Endometrium (tissue), 2 donors: Measurements from ENCODE around the gene ALOX15.
"Not testable (repeated sequence)": the region's sequence is repeated elsewhere in the genome, so short reads cannot be mapped to it uniquely, and the experiment has no call there.

ENCODE experiments used
- FAIRE-seq: peaks from 2 replicates; lab custom pipeline; 2012; peaks lifted over from hg19 to GRCh38; lab: Jason Lieb, UNC
- donor health status: control.
- donor health status: control.

ALOX15 gene

DNA sequence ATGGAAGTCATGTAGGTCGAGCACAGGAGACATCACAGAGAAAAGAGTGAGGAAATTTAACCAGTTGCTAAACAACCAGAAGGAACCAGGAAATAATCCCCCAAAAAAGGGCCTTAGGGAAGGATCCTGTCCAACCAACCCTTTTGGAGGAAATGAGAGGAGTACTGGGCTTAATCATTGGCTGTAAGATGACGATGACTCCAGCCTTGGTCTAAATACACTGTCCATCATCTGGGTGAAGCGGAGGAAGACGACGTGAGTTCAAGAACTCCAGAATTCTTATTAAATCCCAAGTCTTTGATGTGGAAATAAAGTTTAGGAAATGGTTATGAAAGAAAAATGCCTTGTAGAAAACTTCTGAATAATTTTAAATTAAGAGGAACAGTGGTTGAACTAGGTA, 11.5 kb upstream of the ALOX15 start:
- no peak for FAIRE-seq

DNA sequence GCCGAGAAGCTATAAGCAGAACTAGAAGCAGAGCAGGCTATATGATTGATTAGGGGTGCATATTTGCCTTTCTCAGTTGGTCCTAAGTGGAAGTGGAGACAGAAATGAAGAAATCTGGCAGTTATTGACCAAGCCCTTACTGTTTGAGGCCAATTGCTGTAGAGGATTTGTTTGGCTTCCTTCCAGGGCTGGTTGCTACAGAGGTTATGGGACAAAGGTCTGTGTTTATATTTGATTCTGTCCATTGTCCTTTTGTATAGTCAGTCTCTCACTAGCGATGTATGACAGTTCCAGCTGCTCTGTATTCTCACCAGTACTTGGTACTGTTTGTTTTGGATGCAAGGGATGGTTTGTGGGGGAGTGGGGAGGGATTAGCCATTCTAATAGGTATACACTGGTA, 7.3 kb upstream of the ALOX15 start:
- FAIRE-seq, result no peak

DNA sequence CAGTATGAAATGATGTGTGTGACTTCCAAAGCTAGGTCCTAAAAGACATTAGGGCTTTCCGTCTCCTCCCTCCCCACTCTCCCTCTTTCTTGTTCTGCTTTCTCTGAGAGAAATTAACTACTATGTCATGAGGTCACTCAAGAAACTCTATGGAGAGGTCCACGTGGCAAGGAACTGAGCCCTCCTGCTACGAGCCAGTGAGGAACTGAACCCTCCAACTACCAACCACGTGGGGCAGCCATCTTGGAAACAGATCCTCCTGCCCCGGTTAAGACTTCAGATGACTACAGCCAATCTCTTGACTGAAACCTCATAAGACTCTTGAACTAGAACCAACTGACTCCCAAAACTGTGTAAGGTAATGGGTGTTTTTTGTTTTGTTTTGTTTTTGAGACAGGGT, 4.2 kb upstream of the ALOX15 start:
- FAIRE-seq, result no peak

DNA sequence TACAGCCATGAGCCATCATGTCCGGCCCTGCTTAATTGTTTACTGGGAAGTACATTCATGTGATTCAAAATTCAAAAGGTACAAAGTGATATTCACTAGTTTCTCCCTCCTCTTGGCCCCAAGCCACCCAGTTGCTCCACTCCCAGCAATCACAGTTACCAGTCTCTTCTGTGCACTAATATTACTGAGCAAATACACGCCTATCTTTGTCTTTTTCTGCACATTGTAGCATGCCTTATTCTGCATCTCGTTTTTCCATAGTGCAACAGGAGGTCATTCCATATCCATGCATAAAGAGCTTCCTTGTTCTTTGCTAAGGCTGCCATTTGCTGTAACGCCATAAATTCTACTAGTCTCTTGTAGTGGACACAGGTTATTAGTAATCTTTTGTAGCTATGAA, 2.2 kb upstream of the ALOX15 start:
- no peak for FAIRE-seq

DNA sequence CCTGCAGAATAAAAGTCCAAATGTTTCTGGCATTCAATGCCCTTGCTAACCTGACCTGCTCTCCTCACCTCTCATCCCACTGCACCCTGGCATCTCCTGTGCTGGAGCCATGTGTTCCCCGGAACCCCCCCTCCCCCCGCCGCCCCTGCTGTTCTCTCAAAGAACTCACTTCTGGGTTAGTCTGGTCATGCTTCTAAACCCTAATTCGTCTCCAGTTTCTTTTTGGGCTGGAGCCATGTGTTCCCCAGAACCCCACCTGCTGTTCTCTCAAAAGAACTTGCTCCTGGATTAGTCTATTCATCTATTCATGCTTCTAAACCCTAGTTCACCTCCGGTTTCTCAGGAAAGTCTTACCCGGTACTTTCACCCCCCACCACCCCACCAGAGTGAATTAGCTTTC, 808 bp upstream of the ALOX15 start:
- FAIRE-seq, result no peak

DNA sequence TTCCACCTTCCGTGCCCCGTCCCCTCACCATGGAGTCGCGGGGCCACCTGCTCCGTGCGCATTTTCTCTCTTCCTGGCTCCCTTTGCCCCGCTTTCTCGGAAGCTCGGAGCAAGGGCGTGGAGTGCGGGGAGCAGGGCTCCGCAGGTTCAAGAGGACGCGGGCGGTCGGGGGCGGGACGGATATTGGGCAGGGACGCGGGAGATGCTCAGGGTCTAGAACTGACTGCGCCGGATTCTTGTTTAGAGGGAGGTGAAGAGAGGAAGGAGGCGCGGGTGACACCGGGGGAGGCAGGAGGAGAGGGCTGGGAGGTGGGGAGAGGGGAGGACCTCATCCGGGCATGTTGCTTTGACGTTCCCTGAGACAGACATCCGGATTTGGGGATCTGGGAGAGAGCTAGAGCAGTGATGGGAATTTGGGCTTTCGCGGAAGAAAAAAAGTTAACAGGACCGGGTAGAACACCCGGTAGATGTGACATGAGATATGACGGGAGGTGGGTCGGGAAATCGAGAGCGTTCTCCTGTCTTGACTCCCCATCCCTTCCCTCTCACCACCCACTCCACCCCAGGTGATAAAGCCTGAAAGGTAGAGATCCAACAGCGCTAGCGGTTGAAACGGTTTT, 799 bp downstream of the ALOX15 start:
- not testable (repeated sequence) for FAIRE-seq

DNA sequence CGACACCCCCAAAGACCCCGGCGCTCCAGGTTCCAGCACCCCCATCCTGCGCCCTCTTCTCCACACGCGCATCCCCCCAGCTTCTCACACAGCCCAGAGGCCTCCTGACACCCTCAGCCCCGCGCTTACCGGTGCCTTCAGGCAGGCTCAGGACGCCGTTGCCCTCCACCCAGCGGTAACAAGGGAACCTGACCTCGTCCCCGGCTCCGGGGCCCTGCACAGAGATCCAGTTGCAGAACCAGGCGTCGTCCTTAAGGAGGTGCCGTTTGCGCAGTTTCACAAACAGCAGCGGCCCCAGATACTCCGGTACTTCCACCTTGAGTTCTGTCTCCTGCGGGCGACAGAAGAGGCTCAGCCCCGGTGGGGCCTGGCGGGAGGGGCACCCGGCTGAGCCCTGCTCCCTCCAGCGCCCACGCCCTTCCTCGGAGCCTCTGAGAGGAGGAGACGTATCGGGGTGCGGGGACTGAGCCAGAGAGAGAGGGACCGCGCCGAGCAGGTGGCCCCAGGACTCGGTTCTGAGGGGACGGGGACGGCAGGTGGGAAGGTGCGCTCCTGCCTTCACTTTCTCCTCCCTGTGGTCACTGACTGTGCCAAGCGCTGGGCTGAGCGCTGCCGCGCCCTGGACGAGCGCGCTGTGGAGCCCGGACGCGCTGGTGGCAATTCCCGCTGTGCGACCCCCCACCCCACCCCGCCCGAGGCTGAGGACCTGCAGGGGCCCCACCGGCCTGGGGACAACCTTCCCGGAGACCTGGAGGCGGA, 2.0 kb downstream of the ALOX15 start:
- FAIRE-seq, result not testable (repeated sequence)

DNA sequence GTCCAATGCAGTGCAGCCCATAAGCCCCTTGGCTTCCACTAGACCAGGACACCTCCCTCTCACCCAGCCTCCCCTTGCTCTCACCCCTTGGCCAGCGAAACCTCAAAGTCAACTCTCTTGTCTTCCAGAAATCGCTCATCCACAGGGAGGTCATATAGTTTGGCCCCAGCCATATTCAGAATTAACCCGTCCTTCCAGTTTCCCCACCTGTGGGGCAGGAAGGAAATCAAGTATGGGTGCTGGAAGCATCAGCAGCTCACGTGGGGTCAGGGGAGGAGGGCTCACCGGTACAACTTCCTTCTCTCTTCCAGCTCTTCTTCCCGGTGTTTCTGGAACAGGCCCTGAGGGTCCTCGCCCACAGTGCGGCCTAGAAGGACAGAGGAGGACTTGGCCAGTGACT, 2.7 kb downstream of the ALOX15 start:
- FAIRE-seq, result not testable (repeated sequence)

DNA sequence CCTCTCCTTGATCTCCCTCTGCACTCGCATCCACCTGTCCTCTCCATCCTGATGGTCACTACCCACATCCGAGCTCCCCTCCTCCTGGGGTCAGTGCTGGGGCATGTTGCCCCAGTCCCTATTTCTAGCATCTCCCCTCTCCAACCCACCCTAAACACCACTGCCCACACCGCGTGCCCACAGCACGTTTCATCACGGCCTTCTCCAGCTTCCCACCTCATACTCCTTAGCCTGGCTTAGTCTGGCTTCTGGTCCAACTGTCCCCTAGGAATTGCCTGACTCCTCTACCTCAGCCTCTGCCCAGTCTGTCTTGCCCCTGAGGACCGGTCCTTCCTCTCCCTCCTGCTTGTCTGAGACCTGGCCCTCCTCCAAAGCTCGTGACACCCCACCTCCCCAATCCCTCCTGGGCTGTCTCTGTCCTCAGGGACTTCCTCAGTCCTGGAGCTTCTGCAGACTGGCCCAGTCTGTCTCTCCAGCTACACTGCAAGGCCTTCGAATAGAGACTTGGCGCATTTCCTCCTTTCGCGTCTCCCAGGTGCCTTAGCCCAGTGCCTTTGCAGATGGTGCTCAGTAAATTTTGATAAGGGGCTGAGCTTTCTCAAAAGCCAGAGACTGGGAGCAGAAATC, 4.9 kb downstream of the ALOX15 start:
- FAIRE-seq, result no peak

DNA sequence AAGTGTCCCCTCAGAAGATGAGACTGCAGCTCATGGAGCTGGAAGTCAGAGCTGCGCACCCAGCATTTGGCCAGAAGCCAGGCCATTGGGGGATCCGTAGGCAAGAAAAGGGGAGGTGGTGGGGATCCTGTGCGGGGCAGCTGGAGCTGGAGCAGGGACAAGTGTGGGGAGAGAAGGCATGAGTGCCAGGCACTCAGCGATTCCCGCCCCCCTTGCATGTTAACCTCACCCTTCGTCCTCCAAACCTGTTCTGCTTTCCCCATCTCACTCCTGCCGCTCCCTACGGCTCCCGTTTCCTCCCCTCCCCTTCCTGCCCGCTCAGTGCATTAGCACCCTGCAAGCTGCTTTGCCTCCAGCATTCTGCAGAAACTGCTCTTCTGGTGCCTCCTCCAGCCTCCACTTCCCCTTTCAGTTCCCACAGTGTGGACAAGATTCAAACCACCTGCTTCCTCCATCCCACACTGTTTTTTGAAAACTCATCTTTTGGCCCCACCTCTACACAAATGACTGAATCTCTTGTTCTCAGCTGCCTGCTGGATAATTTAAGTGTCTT, 5.6 kb downstream of the ALOX15 start:
- FAIRE-seq, result no peak

DNA sequence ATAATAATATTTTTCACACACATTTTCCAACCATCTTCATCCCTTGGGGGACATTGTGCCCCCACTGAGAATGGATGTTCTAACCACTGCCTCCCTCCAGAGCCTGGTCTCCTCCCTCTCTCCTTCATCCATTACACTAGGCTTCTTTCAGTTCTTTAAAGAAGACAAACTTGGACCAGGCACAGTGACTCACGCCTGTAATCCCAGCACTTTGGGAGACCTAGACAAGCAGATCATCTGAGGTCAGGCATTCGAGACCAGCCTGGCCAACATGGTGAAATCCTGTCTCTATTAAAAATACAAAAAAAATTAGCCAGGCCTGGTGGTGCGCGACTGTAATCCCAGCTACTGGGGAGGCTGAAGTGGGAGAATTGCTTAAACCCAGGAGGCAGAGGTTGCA, 6.5 kb downstream of the ALOX15 start:
- no peak for FAIRE-seq

DNA sequence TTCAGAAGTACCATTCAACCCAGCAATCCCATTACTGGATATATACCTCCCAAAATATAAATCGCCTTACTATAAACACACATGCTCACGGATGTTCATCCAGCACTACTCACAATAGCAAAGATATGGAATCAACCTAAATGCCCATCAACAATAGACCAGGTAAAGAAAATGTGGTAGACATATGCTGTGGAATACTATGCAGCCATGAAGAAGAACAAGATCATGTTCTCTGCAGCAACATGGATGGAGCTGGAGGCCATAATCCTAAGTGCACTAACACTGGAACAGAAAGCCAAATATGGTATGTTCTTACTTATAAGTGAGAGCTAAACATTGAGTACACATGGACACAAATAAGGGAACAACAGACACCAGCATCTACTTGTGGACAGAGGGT, 7.8 kb downstream of the ALOX15 start:
- no peak for FAIRE-seq

DNA sequence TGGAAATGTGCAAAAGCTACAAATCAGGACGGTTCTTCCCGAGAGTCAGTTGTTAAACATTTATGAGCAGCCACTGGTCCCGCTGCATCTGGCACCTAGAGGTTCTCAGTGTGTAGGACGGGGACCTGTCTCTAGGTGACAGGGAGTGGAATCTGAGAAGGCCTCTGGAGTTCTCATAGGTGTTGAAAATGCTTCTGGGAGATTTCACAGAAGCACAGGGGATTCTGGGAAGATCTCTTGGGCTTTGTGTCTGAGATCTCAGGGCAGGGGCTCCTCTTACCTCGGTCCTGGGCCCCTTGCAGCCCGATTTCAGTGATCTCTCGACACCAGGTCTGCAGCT, 8.9 kb downstream of the ALOX15 start:
- FAIRE-seq, result no peak

DNA sequence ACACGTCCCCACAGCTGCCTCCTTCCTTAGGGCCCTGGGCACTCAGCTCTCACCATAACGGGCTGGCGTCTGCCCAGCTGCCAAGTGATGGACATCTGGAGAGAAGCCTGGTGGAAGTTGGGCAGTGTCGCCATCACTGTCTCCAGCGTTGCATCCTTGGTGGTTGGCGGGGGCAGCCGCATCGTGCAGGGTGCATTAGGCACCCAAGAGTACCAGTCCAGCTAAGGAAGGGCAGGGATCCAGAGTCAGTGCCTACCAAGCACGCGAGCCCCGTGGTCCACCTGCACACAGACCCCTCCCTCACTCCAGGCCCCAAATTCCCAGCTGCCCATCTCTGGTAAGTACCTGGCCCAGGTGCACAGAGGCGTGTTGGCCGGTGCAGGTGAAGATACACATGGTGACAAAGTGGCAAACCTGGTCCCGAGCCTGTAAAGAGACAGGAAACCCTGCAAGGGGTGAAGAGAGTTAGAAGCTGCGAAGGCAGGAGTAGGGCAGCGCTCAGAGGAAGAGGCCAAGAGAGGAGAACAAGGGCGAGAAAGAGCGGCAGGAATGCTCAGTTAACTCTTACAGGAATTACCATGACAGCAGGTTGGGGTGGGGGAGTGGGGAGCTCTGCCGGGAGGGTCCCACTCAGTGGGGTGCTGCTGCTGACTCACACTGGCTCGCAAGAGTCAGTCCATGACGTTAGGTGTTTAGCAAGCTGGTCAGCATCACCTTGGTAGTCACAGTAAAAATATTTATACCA, 9.5 kb downstream of the ALOX15 start:
- no peak for FAIRE-seq

DNA sequence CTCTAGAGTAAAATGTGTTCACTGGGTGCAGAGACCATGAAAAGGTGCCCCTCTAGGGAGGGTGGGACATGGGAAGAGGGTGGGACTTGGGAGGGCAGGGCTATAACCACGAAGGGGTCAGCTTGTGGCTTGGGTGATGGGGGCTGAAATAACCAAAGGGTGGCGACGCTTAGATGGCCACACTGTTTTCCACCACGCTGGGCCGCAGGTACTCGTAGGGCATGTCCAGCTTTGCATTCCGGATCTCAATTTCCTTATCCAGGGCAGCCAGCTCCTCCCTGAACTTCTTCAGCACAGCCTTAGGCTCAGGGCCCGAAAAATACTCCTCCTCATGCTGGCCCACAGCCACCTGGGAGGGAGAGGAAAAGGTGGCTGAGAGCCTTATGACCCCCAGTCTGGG, 10.0 kb downstream of the ALOX15 start:
- FAIRE-seq, result no peak

DNA sequence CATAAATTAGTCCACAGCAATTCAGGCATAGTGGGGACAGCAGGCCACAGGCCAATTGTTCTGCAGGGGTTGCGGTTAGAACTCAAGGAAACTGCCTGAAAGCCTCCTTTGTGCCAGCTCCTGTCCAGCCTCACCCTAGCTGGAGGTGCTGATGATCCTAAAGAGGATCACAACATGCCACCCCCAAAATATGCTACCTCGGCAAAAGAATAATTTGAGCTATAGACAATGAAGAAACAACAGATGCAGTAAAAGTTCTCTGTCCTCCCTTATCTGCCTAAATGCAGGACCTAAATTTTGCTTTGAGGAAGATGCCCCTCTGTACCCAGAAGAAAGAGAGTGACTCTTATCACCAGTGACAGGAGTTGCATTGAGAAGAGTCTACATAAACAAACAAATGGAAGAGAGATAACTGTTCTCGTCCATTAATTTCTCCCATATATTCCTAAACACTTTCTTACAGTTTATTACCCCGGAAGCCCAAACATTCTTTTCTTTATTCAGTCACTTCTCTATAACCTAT, 14.7 kb downstream of the ALOX15 start:
- no peak for FAIRE-seq

DNA sequence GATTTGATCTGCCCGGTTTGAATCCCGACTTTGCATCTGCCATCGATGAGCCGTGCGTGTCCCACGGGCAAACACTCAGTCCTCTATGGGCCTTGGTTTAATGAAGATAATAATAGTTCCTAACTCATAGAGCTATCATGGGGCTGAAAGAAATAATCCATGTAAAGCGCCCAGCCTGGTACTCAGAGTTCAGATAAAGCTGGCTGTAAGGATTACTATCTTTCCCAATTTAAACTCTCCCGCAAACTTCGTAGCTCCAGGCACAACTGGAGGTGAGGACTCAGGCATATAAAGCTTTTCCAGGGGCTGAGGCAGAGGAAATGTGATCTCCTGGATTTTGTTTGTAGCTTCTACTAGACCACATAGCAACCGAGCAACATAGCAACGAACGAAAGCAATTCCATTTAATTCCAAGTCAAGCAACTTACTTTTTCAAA, 16.3 kb downstream of the ALOX15 start:
- FAIRE-seq, result no peak

DNA sequence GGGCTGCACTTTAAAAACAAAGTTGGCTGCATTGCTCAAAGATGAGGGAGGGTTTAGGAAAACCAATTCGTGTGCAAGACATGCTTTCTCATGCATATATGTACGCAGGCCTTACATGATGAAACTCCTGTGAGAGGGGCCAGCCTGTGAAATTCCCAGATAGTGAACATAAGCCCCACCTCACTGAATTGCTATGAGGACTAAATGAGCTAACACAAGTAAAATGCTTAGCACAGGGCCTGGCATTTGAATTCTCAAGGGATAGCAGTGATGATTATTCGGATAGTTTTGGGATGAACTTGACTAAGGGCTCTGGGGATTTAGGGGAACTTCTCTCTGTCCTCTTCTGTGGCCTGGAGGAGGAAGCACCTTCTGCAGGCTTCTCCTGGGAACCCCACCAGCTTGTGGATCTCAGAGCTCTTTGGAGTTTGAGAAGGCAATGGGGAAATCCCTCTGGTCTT, 17.0 kb downstream of the ALOX15 start:
- not testable (repeated sequence) for FAIRE-seq

DNA sequence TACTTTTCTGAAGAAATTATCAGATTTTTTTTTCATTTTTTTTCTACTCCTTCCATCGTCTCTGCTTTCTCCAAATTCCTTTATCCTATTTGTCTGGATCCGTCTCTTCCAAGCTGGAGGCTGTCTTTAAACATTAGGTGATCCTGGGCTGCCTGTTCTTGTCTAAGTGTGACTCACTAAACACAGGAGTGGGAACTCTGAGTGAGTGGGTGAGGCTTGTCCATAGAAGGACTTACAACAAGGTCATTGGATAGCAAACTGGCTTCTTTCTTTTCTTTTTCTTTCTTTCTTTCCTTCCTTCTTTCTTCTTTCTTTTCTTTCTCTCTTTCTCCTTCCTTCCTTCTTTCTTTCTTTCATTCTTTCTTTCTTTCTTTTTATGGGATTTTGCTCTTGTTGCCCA, 18.2 kb downstream of the ALOX15 start:
- no peak for FAIRE-seq

DNA sequence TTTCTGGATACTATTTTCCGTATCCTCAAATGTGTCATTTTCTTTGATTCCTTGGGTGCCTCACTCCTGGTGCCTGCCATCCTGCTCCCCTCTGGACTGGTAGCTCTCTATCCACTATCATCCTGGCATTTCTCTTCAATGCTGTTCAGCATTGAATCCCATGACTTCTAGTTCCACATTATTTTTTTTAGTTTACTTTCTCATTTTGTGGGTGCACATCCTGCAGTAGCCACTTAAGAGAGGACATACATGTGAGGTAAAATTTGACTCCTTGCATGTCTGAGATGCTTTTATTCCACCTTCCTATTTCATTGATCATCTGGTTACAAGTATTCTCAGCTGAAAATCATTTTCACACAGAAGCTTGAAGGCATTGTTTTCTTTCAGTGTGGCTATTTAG, 19.1 kb downstream of the ALOX15 start:
- no peak for FAIRE-seq

DNA sequence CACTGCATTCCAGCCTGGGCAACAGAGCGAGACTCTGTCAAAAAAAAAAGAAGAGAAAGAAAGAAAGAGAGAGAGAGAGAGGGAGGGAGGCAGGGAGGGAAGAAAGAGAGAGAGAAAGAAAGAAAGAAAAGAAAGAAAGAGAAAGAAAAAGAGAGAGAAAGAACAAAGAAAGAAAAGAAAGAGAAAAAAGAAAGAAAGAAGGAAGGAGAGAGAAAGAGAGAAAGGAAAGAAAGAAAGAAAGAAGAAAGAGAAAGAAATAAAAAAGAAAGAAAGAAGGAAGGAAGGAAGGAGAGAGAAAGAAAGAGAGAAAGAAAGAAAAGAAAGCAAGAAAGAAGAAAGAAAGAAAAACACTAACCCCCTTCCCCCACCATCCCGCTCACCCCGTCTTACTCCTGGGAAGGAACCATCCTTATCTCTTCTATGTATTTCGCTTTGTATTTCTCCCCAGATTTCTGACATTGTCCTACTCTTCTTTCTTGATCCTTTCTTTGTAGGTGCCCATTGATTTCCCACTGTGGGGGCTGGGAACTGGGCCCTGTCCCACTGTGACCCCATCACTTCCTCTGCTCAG, 20.9 kb downstream of the ALOX15 start:
- no peak for FAIRE-seq
